Dermis blood vessel endothelial cell (primary cell): ENCODE results near the gene PLSCR5. TPM values are rescaled to one million over a fixed set of nuclear protein-coding genes. Genes with fewer than 3 reads are reported as not detected.

ENCODE experiments used
- DNase-seq: peaks from one replicate; pipeline ENCODE4 v3.0.0; 2010
- total RNA-seq: library from RNA; depleted of rRNA; stranded (reverse); fragments of >200 nt; gene quantifications from 2 replicates; pipeline ENCODE4 v1.2.3, GENCODE V29; 2014

Gene PLSCR5
- not detected in 2 replicates for total RNA-seq

- DNase-seq: no peak
Measured at GRCh38 chr3:146605106-146605505, at the start of gene PLSCR5. PLSCR5 (minus strand) TSS chr3:146605346; CDS start chr3:146605212, 134 bp downstream.

- DNase-seq: no peak
Measured at GRCh38 chr3:146653978-146654377, 48.8 kb upstream of the PLSCR5 start.

DNA sequence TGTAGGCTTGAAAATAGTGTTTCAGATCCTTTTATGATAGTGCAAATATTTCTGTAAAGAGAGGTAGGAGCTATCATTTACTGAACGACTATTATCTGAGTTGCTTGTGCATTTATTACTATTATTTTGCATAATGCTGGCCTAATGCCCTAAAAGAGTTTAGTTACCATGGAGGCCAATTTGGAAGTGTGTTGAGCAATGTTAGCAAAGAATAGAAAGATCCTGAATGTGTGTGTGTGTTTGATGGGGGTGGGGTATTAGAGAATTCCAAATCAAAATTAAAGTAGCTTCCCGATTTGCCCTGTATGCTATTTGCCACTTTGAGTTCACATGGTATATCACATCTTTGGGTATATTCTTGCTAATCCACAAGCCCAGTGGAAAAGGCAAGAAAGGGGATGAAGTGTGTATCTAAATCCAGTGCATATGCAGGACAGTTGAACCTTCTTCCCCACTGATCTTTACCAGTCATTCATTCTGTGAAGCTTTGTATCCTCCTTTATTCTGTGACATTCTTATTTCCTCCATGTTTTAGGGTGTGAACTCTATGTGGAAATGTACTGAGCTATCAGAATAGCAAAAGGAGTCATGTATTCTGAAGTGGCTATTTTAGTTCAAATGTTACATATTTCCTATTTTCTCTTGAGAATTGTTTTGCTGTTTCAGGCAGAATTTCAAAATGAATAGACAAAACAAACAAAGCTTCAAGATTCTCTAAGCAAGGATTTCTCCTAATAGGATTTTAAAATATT lies 45.7 kb upstream of the PLSCR5 start:
- no peak for DNase-seq

GRCh38 chr3:146646261-146646660 lies 41.1 kb upstream of the PLSCR5 start:
- no peak for DNase-seq

DNA sequence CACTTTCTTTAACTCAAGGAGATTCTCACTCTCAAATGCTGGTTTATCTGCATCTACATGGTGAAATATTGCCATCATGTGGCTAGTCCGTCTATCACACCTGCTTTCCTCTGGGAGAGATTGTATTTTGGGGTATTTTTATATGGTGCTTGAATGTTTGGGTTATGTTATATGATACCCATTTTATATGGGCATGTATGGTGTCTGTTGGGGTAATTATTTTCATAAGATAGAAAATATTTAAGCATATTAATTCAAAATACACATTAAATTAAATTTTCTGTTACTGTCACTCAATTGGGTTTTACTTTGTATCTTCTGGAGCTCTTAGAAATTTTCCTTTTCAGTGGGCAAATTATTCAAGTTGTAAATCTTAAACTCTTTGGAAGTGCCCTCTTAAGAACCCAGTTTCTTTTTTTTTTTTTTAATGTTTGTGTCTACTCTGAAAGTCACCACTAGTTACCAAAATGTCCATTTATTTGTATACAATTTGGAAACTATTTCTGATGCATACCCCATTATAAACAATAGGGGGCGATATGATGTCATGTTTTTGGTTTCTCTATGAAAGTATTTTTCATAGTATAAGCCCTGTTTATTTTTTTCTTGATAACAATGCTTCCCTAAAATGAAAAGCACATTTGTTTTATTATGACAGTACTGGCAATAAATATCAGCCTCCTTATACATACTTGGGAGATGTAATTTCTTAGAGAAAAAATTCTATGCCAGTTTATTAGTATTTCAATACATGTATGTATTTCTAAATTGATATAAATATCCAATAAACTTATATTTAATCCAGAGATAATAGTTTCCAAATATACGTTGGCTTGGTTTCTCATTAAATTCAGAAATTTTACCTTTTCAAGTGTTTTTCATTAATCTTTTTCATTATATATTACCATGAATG lies 36.1 kb upstream of the PLSCR5 start:
- DNase-seq: peak; percentile 64

DNA sequence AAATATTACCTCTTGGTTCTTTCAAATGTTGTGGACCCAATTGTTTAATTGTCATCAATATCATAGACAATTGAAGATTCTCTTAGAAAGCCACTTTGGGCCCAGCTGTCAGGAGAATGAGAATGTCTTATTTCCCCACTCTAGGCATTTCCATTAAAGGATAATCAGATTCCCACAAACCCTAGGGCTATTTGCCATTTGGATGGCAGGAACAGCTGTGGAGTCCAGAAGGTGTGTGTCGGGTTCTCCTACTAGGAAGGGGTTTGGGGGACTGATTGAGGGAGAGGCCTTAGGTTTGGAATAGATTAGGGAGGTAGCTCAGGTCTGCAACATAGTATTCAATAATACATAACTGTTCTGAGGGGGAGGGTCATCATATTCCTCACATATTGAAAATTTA lies 35.2 kb upstream of the PLSCR5 start:
- no peak for DNase-seq

GRCh38 chr3:146638718-146639117 lies 33.6 kb upstream of the PLSCR5 start:
- peak; percentile 6 for DNase-seq

- DNase-seq: no peak
Measured at GRCh38 chr3:146637871-146638270, 32.7 kb upstream of the PLSCR5 start.

GRCh38 chr3:146636881-146637280 lies 31.7 kb upstream of the PLSCR5 start:
- DNase-seq: no peak

DNA sequence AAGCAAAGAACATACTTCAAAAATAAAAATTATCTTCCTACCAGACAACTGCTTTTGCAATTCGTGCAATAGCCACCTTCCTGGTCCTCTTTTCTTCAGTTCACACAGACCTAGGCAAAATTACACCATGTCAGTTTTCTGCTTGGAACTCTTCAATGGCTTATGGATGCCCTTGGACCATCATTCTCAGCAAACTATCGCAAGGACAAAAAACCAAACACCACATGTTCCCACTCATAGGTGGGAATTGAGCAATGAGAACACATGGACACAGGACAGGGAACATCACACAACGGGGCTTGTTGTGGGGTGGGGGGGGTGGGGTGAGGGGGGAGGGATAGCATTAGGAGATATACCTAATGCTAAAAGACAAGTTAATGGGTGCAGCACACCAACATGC lies 29.2 kb upstream of the PLSCR5 start:
- no peak for DNase-seq

GRCh38 chr3:146628671-146629070 lies 23.5 kb upstream of the PLSCR5 start:
- DNase-seq: no peak

- no peak for DNase-seq
Measured at GRCh38 chr3:146626403-146627122, 21.4 kb upstream of the PLSCR5 start.

GRCh38 chr3:146625186-146625775 lies 20.1 kb upstream of the PLSCR5 start:
- peak; percentile 27 for DNase-seq

- DNase-seq: no peak
Measured at GRCh38 chr3:146621723-146622122, 16.6 kb upstream of the PLSCR5 start.

GRCh38 chr3:146612015-146612414 lies 6.9 kb upstream of the PLSCR5 start:
- no peak for DNase-seq

GRCh38 chr3:146611096-146611495 lies 6.0 kb upstream of the PLSCR5 start:
- DNase-seq: no peak

DNA sequence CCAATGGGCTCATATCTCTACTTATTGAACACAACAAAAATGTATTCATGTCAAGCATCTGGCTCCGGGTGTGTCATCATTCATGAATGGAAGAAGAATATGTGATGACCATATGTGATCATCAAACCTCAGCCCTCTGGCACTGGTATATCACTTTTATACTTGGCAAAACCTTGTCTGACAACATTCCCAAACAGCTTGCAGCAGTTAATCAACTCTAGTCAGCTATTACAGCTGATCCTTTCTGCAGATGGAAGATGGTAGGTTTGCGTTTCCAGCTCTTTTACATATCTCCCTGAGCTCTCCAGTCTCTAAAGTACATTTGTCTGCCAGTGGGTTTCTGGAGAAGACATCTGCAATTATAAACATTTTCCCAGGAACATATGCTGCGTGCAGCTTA lies 6.6 kb downstream of the PLSCR5 start:
- DNase-seq: no peak

GRCh38 chr3:146594843-146595482 lies 10.2 kb downstream of the PLSCR5 start:
- DNase-seq: peak; percentile 51

DNA sequence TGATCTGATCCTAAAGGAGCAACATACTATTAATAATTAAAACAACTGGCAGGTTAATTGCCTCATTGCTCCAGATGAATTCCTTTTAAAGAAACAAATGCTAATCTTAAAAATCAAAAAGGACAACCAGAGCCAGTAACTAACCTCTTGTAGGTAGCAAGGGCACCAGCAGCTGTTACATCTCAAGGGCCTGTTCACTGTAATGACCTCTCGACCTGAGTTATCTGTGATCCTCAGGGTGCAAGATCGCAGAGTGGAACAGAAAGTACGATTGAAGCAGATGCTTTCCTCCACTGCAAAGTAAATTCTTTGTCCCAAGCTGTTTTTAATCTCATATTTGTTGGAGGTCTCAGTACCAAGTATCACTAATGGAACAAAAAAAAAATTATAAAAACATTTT lies 11.4 kb downstream of the PLSCR5 start:
- DNase-seq: no peak

DNA sequence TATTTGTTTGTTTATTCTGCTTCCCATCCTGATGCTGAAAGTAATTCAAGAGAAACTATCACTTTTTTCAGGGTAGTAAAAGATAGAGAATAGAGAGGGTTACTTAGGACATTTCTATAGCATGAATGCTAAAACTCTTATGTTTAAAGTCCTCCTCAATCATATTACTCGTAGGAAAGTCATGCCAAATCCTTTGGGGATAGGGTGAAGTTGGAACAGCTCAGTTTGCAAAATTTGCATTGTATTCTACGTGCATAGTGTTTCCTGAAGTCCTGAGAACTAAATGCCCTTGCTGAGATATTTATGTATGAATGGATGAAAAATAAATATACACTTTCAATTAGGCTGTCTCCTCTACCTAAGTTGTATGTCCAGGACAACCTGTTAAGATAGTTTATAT lies 14.6 kb downstream of the PLSCR5 start:
- peak; percentile 3 for DNase-seq

DNA sequence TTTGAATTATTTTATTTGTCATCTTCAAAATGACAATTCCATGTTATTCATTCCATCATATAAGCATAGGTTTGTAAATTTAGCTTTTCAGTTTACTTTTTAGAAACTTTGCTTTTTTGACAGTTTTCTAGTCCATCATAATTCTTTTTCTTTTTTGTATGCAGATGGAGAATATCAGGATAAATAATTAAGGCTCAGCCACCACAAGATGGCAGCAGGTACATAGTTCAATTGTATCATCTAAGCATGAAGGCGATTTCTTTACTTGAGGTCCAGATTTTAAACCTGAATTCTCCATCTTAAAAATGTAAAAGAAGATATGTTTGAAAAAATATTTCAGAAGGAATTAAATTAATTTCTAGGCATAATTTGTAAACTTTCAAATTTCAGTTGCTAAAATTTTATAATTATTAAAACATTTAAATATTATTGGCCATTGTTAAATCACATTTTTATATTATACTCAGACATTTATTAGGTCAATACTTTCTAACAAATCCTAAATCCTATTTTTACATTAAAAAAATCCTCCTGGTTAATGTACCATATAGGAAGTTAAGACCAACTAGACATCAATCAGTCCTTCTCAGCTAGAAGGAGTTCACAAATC lies 15.1 kb downstream of the PLSCR5 start:
- peak; percentile 65 for DNase-seq

DNA sequence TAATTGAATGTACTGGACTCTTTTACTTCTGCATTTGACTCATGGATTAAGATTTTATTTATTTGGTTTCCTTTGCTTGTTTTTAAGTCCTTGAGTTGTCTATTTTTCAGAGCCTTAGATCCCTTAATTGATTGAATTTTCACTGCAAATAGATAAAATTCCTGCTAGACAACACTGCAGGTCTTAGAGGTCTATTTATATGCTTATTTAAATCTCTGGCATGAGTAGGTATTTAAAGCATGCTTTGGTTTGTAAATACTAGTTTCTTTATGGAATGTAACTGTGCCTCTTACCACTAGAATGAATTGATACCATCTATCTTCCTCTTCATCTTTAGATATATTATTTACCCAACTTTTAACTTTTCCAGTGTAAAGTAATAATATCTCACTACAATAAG lies 20.0 kb downstream of the PLSCR5 start:
- DNase-seq: no peak
